GM19324 (cell line): ENCODE results near the gene ABCC3.

Source experiments
- ATAC-seq: cut with Tn5 transposase; IDR thresholded peaks from one replicate; pipeline ENCODE4 v1.9.1; 2021; ENCODE audit warnings: mild to moderate bottlenecking, moderate library complexity; ENCODE audit not compliant: unreplicated experiment, low FRiP score

Gene ABCC3

GRCh38 chr17:50627036-50627781 lies 7.5 kb upstream of the ABCC3 start:
- no peak for ATAC-seq

- ATAC-seq, result no peak
These were observed 6.7 kb upstream of the ABCC3 start for GRCh38 chr17:50627782-50628601.

GRCh38 chr17:50629902-50630301 lies 4.8 kb upstream of the ABCC3 start:
- ATAC-seq, result no peak

GRCh38 chr17:50630524-50631194 lies 4.0 kb upstream of the ABCC3 start:
- no peak for ATAC-seq

- ATAC-seq, result no peak
These were observed 3.3 kb upstream of the ABCC3 start for GRCh38 chr17:50631195-50631907.

- no peak for ATAC-seq
These were observed 2.6 kb upstream of the ABCC3 start for GRCh38 chr17:50631908-50632571.

DNA sequence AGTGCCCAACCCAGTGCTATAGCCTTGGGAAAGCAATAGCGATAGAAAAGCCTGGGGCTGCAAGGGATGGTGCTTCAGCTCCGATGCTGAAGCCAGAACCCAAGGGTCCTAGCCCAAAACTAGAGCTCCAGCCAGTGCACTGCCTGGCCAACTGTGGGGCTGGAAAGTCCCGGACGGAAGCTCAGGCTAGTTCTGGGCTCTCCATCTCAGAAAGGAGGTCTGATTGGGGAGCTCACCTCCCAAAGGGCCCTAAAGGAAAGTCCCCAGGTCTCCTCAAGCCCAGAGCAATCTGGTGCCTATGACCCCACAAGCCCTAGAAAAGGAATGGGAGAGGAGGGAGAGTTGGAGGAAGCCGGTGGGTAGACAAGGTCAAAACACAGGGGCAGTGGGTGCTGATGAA lies 2.0 kb upstream of the ABCC3 start:
- ATAC-seq, result no peak

GRCh38 chr17:50633683-50634082 lies 998 bp upstream of the ABCC3 start:
- no peak for ATAC-seq

- no peak for ATAC-seq
These were observed 442 bp downstream of the ABCC3 start for GRCh38 chr17:50634915-50635731.

- no peak for ATAC-seq
These were observed 976 bp downstream of the ABCC3 start for GRCh38 chr17:50635732-50635981.

GRCh38 chr17:50635982-50636803 lies 1.5 kb downstream of the ABCC3 start:
- ATAC-seq, result no peak

DNA sequence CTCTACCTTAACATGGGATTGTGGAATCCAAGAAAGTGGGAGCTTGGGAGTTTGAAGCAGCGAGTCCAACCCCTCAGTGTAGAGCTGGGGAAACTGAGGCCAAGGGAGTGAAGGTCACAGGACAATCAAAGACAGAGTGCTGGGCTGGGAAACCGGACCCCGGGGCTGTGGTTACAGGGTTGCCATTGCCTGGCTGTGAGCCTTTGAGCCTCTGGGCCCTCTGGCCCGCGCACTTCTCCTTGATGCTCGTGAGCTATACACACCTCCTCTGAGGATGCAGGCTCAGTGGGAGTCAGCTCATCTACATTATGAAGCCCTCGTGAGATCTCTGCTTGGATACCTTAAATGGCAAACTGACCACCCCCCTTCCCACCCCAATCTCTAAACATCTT lies 2.1 kb downstream of the ABCC3 start:
- ATAC-seq, result no peak

DNA sequence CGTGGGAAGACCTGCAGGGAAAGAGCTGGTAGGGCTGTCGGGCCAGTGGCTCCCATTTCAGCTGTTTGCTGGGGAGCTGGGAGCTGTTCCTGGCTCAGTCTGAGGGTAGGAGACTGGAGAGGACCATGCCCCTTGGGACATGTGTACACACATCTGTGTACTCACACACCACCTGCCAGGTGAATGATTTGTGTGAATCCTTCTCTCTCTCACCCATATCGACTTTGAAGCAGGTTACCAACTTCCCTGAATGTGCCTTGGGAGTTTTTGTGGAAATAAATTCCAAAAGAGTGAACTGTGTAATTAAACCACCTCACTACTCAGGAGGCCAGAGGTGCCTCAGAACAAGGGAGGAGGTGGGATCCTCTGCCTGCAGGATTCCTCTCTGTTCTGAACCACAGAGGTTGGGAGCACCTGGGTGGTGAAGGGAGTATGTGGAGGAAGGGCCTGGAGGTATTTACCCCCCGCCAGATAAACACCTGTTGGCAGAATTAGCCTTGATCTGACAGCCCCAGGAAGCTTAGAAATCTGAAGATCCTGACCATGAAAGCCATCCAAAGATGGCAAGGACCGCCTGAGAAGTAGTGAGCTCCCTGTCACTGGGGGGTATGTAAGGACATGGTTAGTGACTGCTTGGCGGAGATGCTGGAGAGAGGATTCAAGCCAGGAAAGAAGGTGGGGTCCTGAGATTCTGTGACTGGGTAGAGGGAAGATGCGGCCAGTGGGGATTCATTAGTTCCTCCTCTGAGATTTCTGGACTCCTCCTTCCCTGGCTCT lies 3.3 kb downstream of the ABCC3 start:
- ATAC-seq, result no peak

GRCh38 chr17:50638606-50638965 lies 3.9 kb downstream of the ABCC3 start:
- ATAC-seq, result no peak

GRCh38 chr17:50638966-50639713 lies 4.5 kb downstream of the ABCC3 start:
- no peak for ATAC-seq

- no peak for ATAC-seq
These were observed 6.1 kb downstream of the ABCC3 start for GRCh38 chr17:50640686-50641351.

DNA sequence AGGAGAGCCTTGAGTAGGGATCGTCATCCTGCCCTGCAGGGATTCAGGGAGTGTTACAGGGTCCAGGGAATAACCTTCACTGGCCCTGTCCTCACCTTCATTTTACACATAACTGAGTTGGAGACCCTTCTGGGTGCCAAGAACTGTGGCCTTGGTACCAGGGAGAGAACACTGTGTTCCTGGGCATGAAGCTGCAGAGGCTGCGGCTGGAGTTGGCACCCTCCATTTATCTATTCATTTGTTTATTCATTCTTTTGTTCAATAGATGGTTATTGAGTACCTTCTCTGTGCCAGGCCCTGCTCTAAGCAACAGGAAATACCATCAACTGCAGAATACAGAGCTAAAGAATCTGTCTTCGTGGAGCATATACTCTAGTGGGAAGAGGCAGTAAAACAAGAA lies 6.7 kb downstream of the ABCC3 start:
- no peak for ATAC-seq
